GM10248 (cell line): ENCODE data around the gene CYFIP1.
A peak's percentile ranks its signal among the peaks of the same experiment; 100 is the strongest.

Experiments used
- CTCF ChIA-PET: fragments of 300-600 bp; sonication (Branson Sonifier 250); formaldehyde crosslinking; extraction: SDS; loops from one replicate; lab custom pipeline; 2021; ENCODE audit warnings: antibody characterized with exemption; lab: Yijun Ruan, JAX
- POLR2A ChIA-PET: fragments of 350-650 bp; sonication (Branson Sonifier 250); formaldehyde crosslinking; extraction: SDS; loops from one replicate; lab custom pipeline; 2020; ENCODE audit warnings: antibody characterized with exemption; lab: Yijun Ruan, JAX
- DNase-seq: peaks from one replicate; pipeline ENCODE4 v3.0.0; 2012; ENCODE audit errors: extremely low spot score
- TF ChIP-seq, protein P1 (sequence below): IDR thresholded peaks from 2 replicates; pipeline ENCODE4 v1.5.1; 2012; ENCODE audit warnings: mild to moderate bottlenecking, low read depth; ENCODE audit errors: extremely low read depth, missing control alignments, control extremely low read depth

Gene CYFIP1

DNA sequence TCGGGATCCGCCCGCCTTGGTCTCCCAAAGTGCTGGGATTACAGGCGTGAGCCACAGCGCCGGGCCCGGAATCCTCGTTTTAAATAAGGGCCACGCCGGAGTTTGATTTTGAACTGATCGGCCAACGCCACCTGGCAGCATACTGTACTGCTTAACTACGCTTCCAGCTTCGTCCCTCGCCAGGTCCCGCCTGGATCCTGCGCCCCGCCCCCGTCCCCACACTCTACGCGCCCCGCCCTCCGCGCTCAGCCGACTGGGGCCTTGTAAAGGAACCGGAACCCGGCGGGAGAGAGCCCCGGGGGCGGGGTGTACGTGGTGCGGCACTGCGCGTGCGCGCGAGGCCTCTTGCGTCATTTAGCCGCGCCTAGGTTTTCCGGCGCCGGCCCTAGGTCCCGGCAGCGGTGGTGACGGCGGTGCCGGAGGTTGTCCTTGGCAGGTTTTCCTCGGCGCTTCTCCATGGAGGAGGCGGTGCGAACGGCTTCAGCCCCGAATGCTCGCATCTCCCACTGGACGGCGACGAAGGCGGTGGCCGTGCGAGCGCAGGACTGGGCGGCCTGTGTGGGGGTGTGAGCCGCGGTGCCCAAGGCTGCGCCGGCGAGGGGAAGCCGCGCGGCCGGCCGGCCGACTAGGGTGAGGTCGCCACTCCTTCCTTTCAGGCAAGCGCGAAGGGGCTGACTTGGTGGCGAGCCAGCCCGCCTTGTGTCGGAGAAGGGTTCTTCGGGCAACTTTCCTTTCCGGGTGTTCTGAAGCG, 141.7 kb downstream of the CYFIP1 start, which contains the start of gene NIPA2:
Gene NIPA2 (plus strand): TSS at position 375 of the 751 bp plus-strand sequence. CDS start 13,066 bp downstream, outside the sequence.
- CTCF ChIA-PET: interaction anchor here (1.6 kb wide), 1 partner anchor 53 kb away, joined by 4 read pairs; the partner anchor contains the start of gene NIPA1
- TF ChIP-seq, protein P1, sequence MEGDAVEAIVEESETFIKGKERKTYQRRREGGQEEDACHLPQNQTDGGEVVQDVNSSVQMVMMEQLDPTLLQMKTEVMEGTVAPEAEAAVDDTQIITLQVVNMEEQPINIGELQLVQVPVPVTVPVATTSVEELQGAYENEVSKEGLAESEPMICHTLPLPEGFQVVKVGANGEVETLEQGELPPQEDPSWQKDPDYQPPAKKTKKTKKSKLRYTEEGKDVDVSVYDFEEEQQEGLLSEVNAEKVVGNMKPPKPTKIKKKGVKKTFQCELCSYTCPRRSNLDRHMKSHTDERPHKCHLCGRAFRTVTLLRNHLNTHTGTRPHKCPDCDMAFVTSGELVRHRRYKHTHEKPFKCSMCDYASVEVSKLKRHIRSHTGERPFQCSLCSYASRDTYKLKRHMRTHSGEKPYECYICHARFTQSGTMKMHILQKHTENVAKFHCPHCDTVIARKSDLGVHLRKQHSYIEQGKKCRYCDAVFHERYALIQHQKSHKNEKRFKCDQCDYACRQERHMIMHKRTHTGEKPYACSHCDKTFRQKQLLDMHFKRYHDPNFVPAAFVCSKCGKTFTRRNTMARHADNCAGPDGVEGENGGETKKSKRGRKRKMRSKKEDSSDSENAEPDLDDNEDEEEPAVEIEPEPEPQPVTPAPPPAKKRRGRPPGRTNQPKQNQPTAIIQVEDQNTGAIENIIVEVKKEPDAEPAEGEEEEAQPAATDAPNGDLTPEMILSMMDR: no peak
- POLR2A ChIA-PET: interaction anchor here (1.0 kb wide), 2 partner anchors 42 to 201 kb away, joined by 3 to 5 read pairs; partner anchors contain the start of gene TUBGCP5
- DNase-seq: peak; percentile 97

DNA sequence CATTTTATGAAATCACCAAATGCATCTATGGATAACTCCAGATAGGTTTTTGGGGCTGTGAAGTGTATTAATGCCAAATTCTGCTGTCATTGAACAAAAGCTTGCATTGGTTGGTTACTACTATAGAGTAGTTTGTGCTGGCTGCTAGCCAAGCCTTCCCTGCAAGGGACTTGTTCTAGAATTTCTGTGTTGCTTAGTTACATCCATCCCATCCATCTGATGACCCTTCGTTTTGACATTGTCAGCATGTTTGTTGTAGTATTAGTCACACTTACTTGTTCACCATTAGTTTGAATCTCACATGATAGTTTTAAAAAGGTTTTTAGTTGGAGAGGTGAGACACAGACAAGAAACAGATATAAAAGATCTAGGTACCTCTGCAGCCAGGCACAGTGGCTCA, 148.7 kb downstream of the CYFIP1 start:
- TF ChIP-seq, protein P1: no peak
- no peak for DNase-seq
- CTCF ChIA-PET: interaction anchor here (1.1 kb wide), 1 partner anchor 16 kb away, joined by 3 read pairs; no protein-coding TSS in a partner anchor
- POLR2A ChIA-PET: no interaction called here

DNA sequence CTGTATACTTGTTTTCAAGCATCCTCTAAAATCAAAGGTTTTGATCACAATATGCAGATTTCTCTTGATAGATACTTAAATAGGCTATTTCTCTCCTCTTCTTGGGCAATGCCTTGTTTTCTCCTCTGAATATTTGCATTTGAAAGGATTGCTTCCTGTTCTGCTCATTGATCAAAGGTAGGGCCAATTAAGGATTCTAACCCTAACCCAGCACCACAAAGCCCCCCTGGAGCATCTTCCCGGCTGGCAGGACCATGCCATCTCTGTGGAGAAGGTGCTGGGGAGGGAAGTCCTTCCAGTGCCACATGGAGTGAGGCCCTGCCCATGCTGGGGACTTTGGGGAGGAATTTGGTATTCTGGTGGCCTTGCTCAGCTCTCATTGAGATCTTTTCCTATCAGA, 153.0 kb downstream of the CYFIP1 start:
- DNase-seq: no peak
- TF ChIP-seq, protein P1: no peak
- ChIA-PET POLR2A (no interaction called here), CTCF (interaction anchor here (1.1 to 1.7 kb wide), 3 partner anchors 17 to 21 kb away, joined by 3 to 6 read pairs (median 3); no protein-coding TSS in a partner anchor)

DNA sequence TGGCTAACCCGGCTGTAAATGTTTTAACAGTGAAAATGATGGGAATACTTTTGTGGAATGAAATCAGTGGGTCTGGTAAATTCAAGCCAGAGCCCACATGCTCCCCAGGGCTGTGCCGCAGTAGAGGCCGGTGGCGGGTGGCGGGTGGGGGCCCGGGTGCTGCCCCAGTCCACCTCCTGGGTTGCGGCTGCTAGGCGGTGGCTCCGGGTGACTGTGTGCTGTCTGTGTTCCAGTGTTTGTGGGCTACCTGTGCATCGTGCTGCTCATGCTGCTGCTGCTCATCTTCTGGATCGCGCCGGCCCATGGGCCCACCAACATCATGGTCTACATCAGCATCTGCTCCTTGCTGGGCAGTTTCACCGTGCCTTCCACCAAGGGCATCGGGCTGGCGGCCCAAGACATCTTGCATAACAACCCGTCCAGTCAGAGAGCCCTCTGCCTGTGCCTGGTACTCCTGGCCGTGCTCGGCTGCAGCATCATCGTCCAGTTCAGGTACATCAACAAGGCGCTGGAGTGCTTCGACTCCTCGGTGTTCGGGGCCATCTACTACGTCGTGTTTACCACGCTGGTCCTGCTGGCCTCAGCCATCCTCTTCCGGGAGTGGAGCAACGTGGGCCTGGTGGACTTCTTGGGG, 156.6 kb downstream of the CYFIP1 start:
- ChIA-PET POLR2A (no interaction called here), CTCF (no interaction called here)
- TF ChIP-seq, protein P1: no peak
- DNase-seq: no peak

DNA sequence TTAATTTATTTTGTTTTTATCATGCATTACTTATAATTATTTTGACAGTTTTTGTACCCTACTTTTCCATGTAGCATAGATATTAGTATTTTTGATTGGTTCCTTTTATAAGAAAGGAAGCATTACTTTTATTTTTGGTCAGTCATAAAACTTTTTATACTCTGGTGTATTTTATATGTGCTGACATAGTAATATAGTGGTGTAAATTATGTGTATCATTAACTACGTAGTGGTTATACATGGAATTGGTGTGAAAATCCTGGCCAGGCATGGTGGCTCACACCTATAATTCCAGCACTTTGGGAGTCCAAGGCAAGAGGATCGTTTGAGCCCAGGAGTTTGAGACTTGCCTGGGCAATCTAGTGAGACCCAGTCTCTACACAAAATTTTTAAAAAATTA, 160.5 kb downstream of the CYFIP1 start:
- no peak for DNase-seq
- TF ChIP-seq, protein P1: no peak
- ChIA-PET POLR2A (no interaction called here), CTCF (interaction anchor here (1.1 kb wide), 1 partner anchor 11 kb away, joined by 4 read pairs; no protein-coding TSS in a partner anchor)
